CD14-positive monocyte (primary cell): ENCODE results near the gene ARID3C. TPM values are rescaled to one million over a fixed set of nuclear protein-coding genes. Genes with fewer than 3 reads are reported as not detected.

ENCODE experiments used
- DNase-seq, 3 donors: peaks; one replicate each; pipeline ENCODE4 v3.0.0-alpha.2; 2011 to 2022
- H2AFZ ChIP-seq: 2 replicates; pipeline ENCODE4 v1.6.0; 2012; ENCODE audit warnings: mild to moderate bottlenecking, low read depth, low read length, inconsistent platforms; ENCODE audit not compliant: insufficient read depth, poor library complexity, severe bottlenecking
- H3K27ac ChIP-seq, 2 donors: 1 replicate in 1 of 2; 2 replicates in 1 of 2; pipeline ENCODE4 v1.5.1; 2012 to 2013; ENCODE audit warnings: low read length in 2 of 2, control low read depth in 1 of 2, inconsistent platforms in 1 of 2, low read depth in 1 of 2, mild to moderate bottlenecking in 1 of 2
- H3K27me3 ChIP-seq, 2 donors: one replicate each; pipeline versions ENCODE4 v1.6.0 to v1.6.1; 2011 to 2013; ENCODE audit warnings: low read length in 2 of 2; ENCODE audit not compliant: control insufficient read depth in 2 of 2, insufficient read depth in 2 of 2
- H3K36me3 ChIP-seq, 2 donors: replicated peaks in 1 of 2; 1 replicate in 1 of 2; 2 replicates in 1 of 2; pipeline versions ENCODE4 v1.5.1 to v1.6.1; 2012 to 2013; ENCODE audit warnings: low read length in 2 of 2, control low read depth in 1 of 2, inconsistent platforms in 1 of 2, mild to moderate bottlenecking in 1 of 2; ENCODE audit not compliant: insufficient read depth in 2 of 2, control insufficient read depth in 1 of 2
- H3K4me1 ChIP-seq, 2 donors: 1 replicate in 1 of 2; 2 replicates in 1 of 2; pipeline versions ENCODE4 v1.5.1 to v1.6.1; 2012 to 2013; ENCODE audit warnings: low read length in 2 of 2, control low read depth in 1 of 2, inconsistent platforms in 1 of 2, mild to moderate bottlenecking in 1 of 2, moderate library complexity in 1 of 2; ENCODE audit not compliant: insufficient read depth in 2 of 2, control insufficient read depth in 1 of 2
- H3K4me2 ChIP-seq: replicated peaks from 2 replicates; pipeline ENCODE3; 2012; ENCODE audit warnings: low read length, moderate library complexity, mild to moderate bottlenecking; ENCODE audit not compliant: poor library complexity, severe bottlenecking; ENCODE audit errors: extremely low read depth
- H3K4me3 ChIP-seq, 3 experiments: fragments of 200-600 bp in 1 of 3; sonication (generic) in 1 of 3; replicated peaks in 1 of 3; 1 replicate in 2 of 3; 2 replicates in 1 of 3; pipeline ENCODE4 v1.5.1; 2011 to 2013; ENCODE audit warnings: low read length in 3 of 3, mild to moderate bottlenecking in 3 of 3, control low read depth in 2 of 3, low read depth in 2 of 3, inconsistent platforms in 1 of 3, moderate library complexity in 1 of 3
- H3K79me2 ChIP-seq: 2 replicates; pipeline ENCODE4 v1.6.0; 2012; ENCODE audit warnings: mild to moderate bottlenecking, control low read depth, inconsistent platforms, low read length, moderate library complexity; ENCODE audit not compliant: insufficient read depth
- H3K9ac ChIP-seq: 2 replicates; pipeline ENCODE4 v1.6.0; 2017; ENCODE audit warnings: low read length, mild to moderate bottlenecking; ENCODE audit not compliant: insufficient read depth, poor library complexity, severe bottlenecking
- H3K9me3 ChIP-seq, 2 donors: replicated peaks in 1 of 2; 1 replicate in 1 of 2; 2 replicates in 1 of 2; pipeline versions ENCODE4 v1.5.1 to v1.6.1; 2012 to 2013; ENCODE audit warnings: low read length in 2 of 2, control low read depth in 1 of 2; ENCODE audit not compliant: control insufficient read depth in 1 of 2, insufficient read depth in 1 of 2
- H4K20me1 ChIP-seq: 2 replicates; pipeline ENCODE4 v1.6.0; 2012; ENCODE audit warnings: mild to moderate bottlenecking, low read length, control low read depth, moderate library complexity; ENCODE audit not compliant: insufficient read depth
- H3K27ac Mint-ChIP-seq, 7 donors: one replicate each; pipeline ENCODE4 v1.8.0; 2020; ENCODE audit warnings: mild to moderate bottlenecking in 7 of 7, mixed read lengths in 7 of 7, moderate library complexity in 6 of 7, inconsistent platforms in 2 of 7
- H3K27me3 Mint-ChIP-seq, 3 donors: one replicate each; pipeline ENCODE4 v1.8.0; 2021 to 2022; ENCODE audit warnings: low read depth in 3 of 3, mild to moderate bottlenecking in 3 of 3, mixed read lengths in 3 of 3, moderate library complexity in 3 of 3, inconsistent platforms in 1 of 3
- H3K36me3 Mint-ChIP-seq, 2 donors: one replicate each; pipeline ENCODE4 v1.8.0; 2020; ENCODE audit warnings: mixed read lengths in 2 of 2, inconsistent platforms in 1 of 2, mild to moderate bottlenecking in 1 of 2
- H3K4me1 Mint-ChIP-seq: one replicate; pipeline ENCODE4 v1.8.0; 2020; ENCODE audit warnings: mild to moderate bottlenecking, mixed read lengths
- H3K4me3 Mint-ChIP-seq, 2 donors: one replicate each; pipeline ENCODE4 v1.8.0; 2020; ENCODE audit warnings: mild to moderate bottlenecking in 2 of 2, mixed read lengths in 2 of 2, moderate library complexity in 1 of 2
- H3K9me3 Mint-ChIP-seq, 7 donors: one replicate each; pipeline ENCODE4 v1.8.0; 2020 to 2022; ENCODE audit warnings: mixed read lengths in 7 of 7, mild to moderate bottlenecking in 6 of 7, moderate library complexity in 6 of 7, inconsistent platforms in 2 of 7
- WGBS: methylation state at CpG from one replicate; pipeline ENCODE4 v1.1.5; 2013; ENCODE audit warnings: missing lambda C conversion rate; ENCODE audit not compliant: insufficient coverage; 5-methylcytosine and 5-hydroxymethylcytosine counted together
- intact Hi-C, 2 donors: fragments of 100-400 bp; cut with micrococcal nuclease; formaldehyde crosslinking; loops; one replicate each; pipeline versions ENCODE4 v1.15.0 to v1.15.1; 2023
- polyA plus RNA-seq, 3 donors: library from polyadenylated mRNA; depleted of rRNA in 1 of 3; unstranded in 2 of 3; stranded (reverse) in 1 of 3; fragments of 300-500 nt in 2 of 3; fragments of >200 nt in 1 of 3; fragmentation: Illumina TruSeq in 2 of 3; gene quantifications; 1 replicate in 2 of 3; 2 replicates in 1 of 3; pipeline ENCODE4 v1.2.3, GENCODE V29; 2012 to 2021
- TF ChIP-seq, protein P1 (sequence below): fragments of 200-600 bp; IDR thresholded peaks from one replicate; pipeline ENCODE4 v1.8.0; 2022; ENCODE audit warnings: antibody characterized with exemption, mild to moderate bottlenecking

ARID3C gene
- polyA plus RNA-seq, 3 donors = not detected

DNA sequence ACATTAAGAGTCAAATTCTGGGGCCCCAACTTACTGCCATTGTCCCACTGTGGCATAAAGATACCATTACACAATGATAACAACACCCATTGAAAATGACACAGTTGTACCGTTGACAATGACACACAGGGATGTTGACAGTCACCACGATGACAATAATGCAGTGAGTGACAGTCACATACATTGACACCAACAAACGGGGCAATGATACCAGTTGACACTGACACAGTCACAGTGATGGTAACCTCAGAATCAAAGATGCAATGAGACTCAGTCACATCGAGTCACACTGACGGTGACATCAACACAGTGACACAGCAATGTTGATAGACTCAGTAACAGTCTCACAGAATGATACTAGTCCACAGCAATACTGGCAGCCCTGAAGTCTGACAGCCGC is 56.2 kb downstream of the ARID3C start:
- H3K27ac ChIP-seq = no peak overlapping the region
- DNase-seq = peak in 1 of 3 donors; percentile 29
- H3K36me3 ChIP-seq = no peaks in the 10 kb centered on the region
- no peaks in the 10 kb centered on the region for H4K20me1 ChIP-seq
- Mint-ChIP-seq H3K4me3 (no peak overlapping the region), H3K27ac (no peak overlapping the region), H3K27me3 (peaks cover 35 to 44% (median 38%) of the 10 kb centered on the region in 3 donors), H3K4me1 (peaks cover 1% of the 10 kb centered on the region), H3K36me3 (peaks cover 0 to 1% of the 10 kb centered on the region in 2 donors), H3K9me3 (peaks cover 0 to 3% (median 2%) of the 10 kb centered on the region in 7 donors)
- H3K9ac ChIP-seq = no peak overlapping the region
- peaks cover 10 to 24% of the 10 kb centered on the region in 2 donors for H3K27me3 ChIP-seq
- H2AFZ ChIP-seq = no peak overlapping the region
- H3K4me1 ChIP-seq = no peaks in the 10 kb centered on the region
- TF ChIP-seq, protein P1, sequence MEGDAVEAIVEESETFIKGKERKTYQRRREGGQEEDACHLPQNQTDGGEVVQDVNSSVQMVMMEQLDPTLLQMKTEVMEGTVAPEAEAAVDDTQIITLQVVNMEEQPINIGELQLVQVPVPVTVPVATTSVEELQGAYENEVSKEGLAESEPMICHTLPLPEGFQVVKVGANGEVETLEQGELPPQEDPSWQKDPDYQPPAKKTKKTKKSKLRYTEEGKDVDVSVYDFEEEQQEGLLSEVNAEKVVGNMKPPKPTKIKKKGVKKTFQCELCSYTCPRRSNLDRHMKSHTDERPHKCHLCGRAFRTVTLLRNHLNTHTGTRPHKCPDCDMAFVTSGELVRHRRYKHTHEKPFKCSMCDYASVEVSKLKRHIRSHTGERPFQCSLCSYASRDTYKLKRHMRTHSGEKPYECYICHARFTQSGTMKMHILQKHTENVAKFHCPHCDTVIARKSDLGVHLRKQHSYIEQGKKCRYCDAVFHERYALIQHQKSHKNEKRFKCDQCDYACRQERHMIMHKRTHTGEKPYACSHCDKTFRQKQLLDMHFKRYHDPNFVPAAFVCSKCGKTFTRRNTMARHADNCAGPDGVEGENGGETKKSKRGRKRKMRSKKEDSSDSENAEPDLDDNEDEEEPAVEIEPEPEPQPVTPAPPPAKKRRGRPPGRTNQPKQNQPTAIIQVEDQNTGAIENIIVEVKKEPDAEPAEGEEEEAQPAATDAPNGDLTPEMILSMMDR = no peak
- no peak overlapping the region for H3K4me2 ChIP-seq
- no peaks in the 10 kb centered on the region for H3K79me2 ChIP-seq
- peaks cover 0 to 6% of the 10 kb centered on the region in 2 donors for H3K9me3 ChIP-seq
- WGBS = 88% methylated on average over 6 of the region's 6 CpGs
- intact Hi-C loops = no loop called here
- H3K4me3 ChIP-seq = no peak overlapping the region

DNA sequence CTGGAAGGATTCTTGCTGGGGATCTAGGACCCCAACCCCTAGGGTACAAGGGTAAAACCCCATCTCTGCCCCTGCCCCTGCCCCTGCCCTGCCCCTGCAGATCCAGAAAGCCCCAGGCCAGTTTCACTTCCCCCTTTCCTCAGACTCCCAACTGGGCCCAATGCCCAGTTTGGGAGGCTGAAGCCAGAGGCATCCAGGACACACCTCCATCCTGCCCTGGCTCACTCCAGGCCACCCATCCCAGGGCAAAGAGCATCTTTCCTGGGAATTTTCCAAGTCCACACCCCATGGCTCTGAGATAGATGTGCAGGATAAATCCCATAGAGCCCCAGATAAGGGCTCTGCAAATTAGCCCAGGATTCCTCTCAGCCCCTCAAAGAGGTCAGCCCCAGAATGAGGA is 56.8 kb downstream of the ARID3C start:
- Mint-ChIP-seq H3K9me3 (peaks cover 0 to 2% (median 0%) of the 10 kb centered on the region in 7 donors), H3K4me3 (no peak overlapping the region), H3K27me3 (peaks cover 31 to 39% (median 33%) of the 10 kb centered on the region in 3 donors), H3K27ac (no peak overlapping the region), H3K4me1 (no peaks in the 10 kb centered on the region), H3K36me3 (no peaks in the 10 kb centered on the region)
- no peak overlapping the region for H3K4me3 ChIP-seq
- no peaks in the 10 kb centered on the region for H3K36me3 ChIP-seq
- H2AFZ ChIP-seq = no peak overlapping the region
- intact Hi-C loops = no loop called here
- H3K4me2 ChIP-seq = no peak overlapping the region
- no peaks in the 10 kb centered on the region for H4K20me1 ChIP-seq
- no peak overlapping the region for H3K27ac ChIP-seq
- H3K4me1 ChIP-seq = no peaks in the 10 kb centered on the region
- H3K27me3 ChIP-seq = peaks cover 7 to 19% of the 10 kb centered on the region in 2 donors
- H3K9me3 ChIP-seq = peaks cover 0 to 6% of the 10 kb centered on the region in 2 donors
- DNase-seq = peak in 2 of 3 donors; percentile 9 to 46
- no peaks in the 10 kb centered on the region for H3K79me2 ChIP-seq
- TF ChIP-seq, protein P1 = no peak
- no peak overlapping the region for H3K9ac ChIP-seq
